Measurements from ENCODE around the gene RASL12. TPM values are rescaled to one million over a fixed set of nuclear protein-coding genes. Genes with fewer than 3 reads are reported as not detected.
"Not testable (repeated sequence)": the region's sequence is repeated elsewhere in the genome, so short reads cannot be mapped to it uniquely, and the experiment has no call there.

The RASL12 gene
- total RNA-seq, 1 donor from 2014 or later, result 5.8 TPM

DNA sequence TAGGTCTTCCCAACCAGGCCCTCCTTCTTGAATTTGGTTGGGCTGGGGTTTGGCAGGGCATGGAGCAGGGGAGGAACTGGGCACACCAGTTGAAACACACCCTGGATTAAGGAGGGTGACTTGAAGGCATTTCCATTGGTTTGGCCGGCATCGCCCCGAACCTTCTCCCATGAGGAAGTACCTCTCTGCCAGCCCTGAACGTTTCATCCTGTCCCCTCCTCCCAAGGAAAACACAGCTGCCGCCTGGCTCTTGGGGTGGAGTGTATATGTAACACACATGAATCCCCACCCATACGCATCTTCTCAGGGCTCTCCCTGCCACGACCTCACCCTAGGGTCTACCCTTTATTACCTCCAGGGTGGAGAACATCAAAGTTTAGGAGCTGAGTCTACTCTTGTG, 32.7 kb upstream of the RASL12 start:
- H3K9me3 Mint-ChIP-seq, result no peaks in the 10 kb centered on the region
- H3K27ac Mint-ChIP-seq, result no peak overlapping the region
- H3K36me3 Mint-ChIP-seq, result peaks cover 20% of the 10 kb centered on the region
- no peak overlapping the region for H3K4me3 Mint-ChIP-seq
- DNase-seq (ENCODE audit: low spot score), result no peak
- Histone ChIP-seq H3K4me2 (no peak overlapping the region), H3K9ac (no peak overlapping the region), H2AFZ (replicated peaks) (no peak overlapping the region), H3F3A (ENCODE audit: low read depth) (peaks cover 2% of the 10 kb centered on the region), H3K4me1 (no peaks in the 10 kb centered on the region), H3K79me2 (ENCODE audit: low read depth) (no peaks in the 10 kb centered on the region), H3K27me3 (peaks cover 16% of the 10 kb centered on the region), H4K20me1 (ENCODE audit: low read depth) (no peaks in the 10 kb centered on the region), H3K36me3 (no peaks in the 10 kb centered on the region), H3K9me3 (ENCODE audit: low read depth) (no peaks in the 10 kb centered on the region), H3K27ac (no peak overlapping the region), H3K4me3 (no peak overlapping the region)
- no peak for TF ChIP-seq EZH2phosphoT487 (IDR thresholded peaks at IDR 0.05)
- TF ChIP-seq, protein P1, sequence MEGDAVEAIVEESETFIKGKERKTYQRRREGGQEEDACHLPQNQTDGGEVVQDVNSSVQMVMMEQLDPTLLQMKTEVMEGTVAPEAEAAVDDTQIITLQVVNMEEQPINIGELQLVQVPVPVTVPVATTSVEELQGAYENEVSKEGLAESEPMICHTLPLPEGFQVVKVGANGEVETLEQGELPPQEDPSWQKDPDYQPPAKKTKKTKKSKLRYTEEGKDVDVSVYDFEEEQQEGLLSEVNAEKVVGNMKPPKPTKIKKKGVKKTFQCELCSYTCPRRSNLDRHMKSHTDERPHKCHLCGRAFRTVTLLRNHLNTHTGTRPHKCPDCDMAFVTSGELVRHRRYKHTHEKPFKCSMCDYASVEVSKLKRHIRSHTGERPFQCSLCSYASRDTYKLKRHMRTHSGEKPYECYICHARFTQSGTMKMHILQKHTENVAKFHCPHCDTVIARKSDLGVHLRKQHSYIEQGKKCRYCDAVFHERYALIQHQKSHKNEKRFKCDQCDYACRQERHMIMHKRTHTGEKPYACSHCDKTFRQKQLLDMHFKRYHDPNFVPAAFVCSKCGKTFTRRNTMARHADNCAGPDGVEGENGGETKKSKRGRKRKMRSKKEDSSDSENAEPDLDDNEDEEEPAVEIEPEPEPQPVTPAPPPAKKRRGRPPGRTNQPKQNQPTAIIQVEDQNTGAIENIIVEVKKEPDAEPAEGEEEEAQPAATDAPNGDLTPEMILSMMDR (IDR thresholded peaks at IDR 0.05), result no peak
- TF ChIP-seq EZH2 (IDR thresholded peaks at IDR 0.05), result no peak
- peaks cover 2% of the 10 kb centered on the region for H3K27me3 Mint-ChIP-seq (ENCODE audit: insufficient read depth, low read depth)
- no peaks in the 10 kb centered on the region for H3K4me1 Mint-ChIP-seq

DNA sequence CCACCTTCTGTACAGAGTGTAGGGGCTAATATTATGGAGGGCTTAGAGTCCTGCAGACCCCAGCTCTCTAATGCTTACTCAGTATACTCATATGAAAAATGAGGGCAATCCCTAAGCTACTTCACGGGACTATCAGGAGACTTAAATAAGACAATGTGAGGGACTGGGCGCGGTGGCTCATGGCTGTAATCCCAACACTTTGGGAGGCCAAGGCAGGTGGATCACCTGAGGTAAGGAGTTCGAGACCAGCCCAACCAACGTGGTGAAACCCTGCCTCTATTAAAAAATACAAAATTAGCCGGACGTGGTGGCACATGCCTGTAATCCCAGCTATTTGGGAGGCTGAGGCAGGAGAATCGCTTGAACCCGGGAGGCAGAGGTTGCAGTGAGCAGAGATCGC, 32.0 kb upstream of the RASL12 start:
- peaks cover 20% of the 10 kb centered on the region for H3K36me3 Mint-ChIP-seq
- H3K79me2 ChIP-seq (ENCODE audit: low read depth); H3K4me1 Mint-ChIP-seq; H3K4me2 ChIP-seq; H3K27me3 Mint-ChIP-seq (ENCODE audit: insufficient read depth, low read depth); H3K4me3 Mint-ChIP-seq; H3K36me3 ChIP-seq; H3K27ac Mint-ChIP-seq; DNase-seq (ENCODE audit: low spot score); H3K9ac ChIP-seq; H3F3A ChIP-seq (ENCODE audit: low read depth); H3K9me3 Mint-ChIP-seq; H3K27ac ChIP-seq; H2AFZ ChIP-seq (replicated peaks); H3K9me3 ChIP-seq (ENCODE audit: low read depth); H4K20me1 ChIP-seq (ENCODE audit: low read depth); H3K4me1 ChIP-seq; H3K4me3 ChIP-seq: not testable (repeated sequence)
- H3K27me3 ChIP-seq, result peaks cover 16% of the 10 kb centered on the region

DNA sequence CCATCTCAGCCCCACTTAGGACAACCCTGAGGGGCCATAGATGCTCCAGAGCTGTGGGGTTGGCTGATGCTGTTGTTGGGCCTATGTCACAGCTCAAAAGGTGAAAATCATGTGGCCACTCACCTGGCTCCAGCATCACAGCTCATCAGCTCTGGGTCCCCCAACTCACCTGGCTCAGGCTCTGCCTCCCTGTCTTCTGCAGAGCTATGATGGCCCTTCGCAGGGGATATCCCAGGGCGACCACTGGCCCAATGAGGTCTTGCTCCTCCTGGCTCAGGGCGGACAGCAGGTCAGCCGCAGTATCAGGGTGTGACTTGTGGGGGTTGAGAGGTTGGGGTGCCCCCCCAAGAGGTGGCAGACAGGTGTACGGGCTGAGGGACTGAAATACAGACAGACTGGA, 31.5 kb upstream of the RASL12 start:
- Histone ChIP-seq H3K27ac (no peak overlapping the region), H2AFZ (replicated peaks) (no peak overlapping the region), H3K4me1 (no peaks in the 10 kb centered on the region), H3K4me2 (no peak overlapping the region), H3K36me3 (no peaks in the 10 kb centered on the region), H3K79me2 (ENCODE audit: low read depth) (no peaks in the 10 kb centered on the region), H3K4me3 (no peak overlapping the region), H3F3A (ENCODE audit: low read depth) (peaks cover 2% of the 10 kb centered on the region), H3K9me3 (ENCODE audit: low read depth) (no peaks in the 10 kb centered on the region), H4K20me1 (ENCODE audit: low read depth) (no peaks in the 10 kb centered on the region), H3K9ac (no peak overlapping the region), H3K27me3 (peaks cover 16% of the 10 kb centered on the region)
- Mint-ChIP-seq H3K27me3 (ENCODE audit: insufficient read depth, low read depth) (peaks cover 2% of the 10 kb centered on the region), H3K36me3 (peaks cover 20% of the 10 kb centered on the region), H3K9me3 (no peaks in the 10 kb centered on the region), H3K4me1 (peaks cover 3% of the 10 kb centered on the region), H3K4me3 (no peak overlapping the region), H3K27ac (no peak overlapping the region)
- TF ChIP-seq EZH2phosphoT487 (IDR thresholded peaks at IDR 0.05) (no peak), EZH2 (IDR thresholded peaks at IDR 0.05) (no peak)
- TF ChIP-seq, protein P1 (IDR thresholded peaks at IDR 0.05), result no peak
- no peak for DNase-seq (ENCODE audit: low spot score)

DNA sequence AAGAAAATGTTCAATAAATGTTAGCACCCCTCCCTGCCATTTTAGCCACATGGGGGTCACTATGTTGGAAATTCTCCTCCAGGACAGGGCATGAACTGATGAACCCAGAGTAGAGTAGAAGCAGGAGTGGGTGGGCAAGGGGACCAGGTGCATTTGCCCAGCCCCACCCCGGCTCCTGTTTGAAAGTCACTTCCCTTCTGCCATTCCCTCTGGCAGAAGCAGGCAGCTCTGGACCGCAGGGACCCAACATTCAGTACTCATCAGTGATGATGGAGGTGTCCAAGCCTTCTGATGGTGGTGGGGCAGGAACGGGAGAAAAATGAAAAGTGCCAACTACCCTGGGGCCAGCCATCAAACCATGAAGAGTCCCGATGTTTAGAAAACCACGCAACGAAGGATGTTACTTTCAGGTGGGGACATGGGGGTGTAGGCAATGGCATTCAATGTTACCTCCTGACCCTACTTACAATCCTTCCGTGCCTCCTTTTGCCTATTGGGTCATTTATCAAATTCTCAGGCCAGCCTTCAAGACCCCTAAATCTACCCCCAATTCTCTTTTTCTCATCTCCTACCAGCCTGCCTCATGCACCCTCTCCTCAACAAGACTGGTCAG, 30.0 kb upstream of the RASL12 start:
- H3K27ac ChIP-seq, result no peak overlapping the region
- H3K36me3 ChIP-seq, result no peaks in the 10 kb centered on the region
- no peaks in the 10 kb centered on the region for H3K9me3 ChIP-seq (ENCODE audit: low read depth)
- Mint-ChIP-seq H3K4me1 (peaks cover 9% of the 10 kb centered on the region), H3K27me3 (ENCODE audit: insufficient read depth, low read depth) (peaks cover 2% of the 10 kb centered on the region), H3K4me3 (no peak overlapping the region), H3K9me3 (no peaks in the 10 kb centered on the region), H3K27ac (no peak overlapping the region), H3K36me3 (peaks cover 20% of the 10 kb centered on the region)
- H3K4me1 ChIP-seq, result no peaks in the 10 kb centered on the region
- no peak for TF ChIP-seq EZH2 (IDR thresholded peaks at IDR 0.05)
- TF ChIP-seq, protein P1 (IDR thresholded peaks at IDR 0.05), result no peak
- no peak for TF ChIP-seq EZH2phosphoT487 (IDR thresholded peaks at IDR 0.05)
- no peaks in the 10 kb centered on the region for H3K79me2 ChIP-seq (ENCODE audit: low read depth)
- H3K27me3 ChIP-seq, result peaks cover 6% of the 10 kb centered on the region
- H3K4me3 ChIP-seq, result no peak overlapping the region
- no peak overlapping the region for H2AFZ ChIP-seq (replicated peaks)
- H3F3A ChIP-seq (ENCODE audit: low read depth), result peaks cover 2% of the 10 kb centered on the region
- DNase-seq (ENCODE audit: low spot score), result no peak
- no peak overlapping the region for H3K9ac ChIP-seq
- no peak overlapping the region for H3K4me2 ChIP-seq
- H4K20me1 ChIP-seq (ENCODE audit: low read depth), result no peaks in the 10 kb centered on the region
